NCI-H187 (cell line): ENCODE results near the gene DDX52.

Source experiments
- DNase-seq, 2 experiments: peaks; one replicate each; lab custom pipeline; 2025; lab: John Stamatoyannopoulos, UW

DDX52 gene

DNA sequence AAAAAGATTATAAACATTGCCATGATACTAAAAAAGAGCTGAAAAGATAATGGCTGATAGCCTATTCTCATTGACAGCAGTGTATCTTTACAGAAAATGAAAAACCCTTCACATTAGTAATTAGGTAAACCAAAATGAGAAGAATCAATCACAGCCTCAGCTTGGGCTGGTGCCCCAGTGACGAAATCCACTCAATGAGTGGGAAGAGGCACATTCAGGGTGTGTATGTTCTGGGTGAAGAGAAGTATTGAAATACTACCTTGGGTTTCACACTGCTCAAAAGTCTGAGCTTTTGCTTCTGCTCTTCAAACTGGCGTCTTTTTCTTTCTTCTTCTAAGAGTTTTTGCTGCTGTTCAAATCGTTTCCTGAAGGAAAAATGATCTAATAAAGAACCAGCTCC, 58.2 kb downstream of the DDX52 start:
- DNase-seq = no peak

DNA sequence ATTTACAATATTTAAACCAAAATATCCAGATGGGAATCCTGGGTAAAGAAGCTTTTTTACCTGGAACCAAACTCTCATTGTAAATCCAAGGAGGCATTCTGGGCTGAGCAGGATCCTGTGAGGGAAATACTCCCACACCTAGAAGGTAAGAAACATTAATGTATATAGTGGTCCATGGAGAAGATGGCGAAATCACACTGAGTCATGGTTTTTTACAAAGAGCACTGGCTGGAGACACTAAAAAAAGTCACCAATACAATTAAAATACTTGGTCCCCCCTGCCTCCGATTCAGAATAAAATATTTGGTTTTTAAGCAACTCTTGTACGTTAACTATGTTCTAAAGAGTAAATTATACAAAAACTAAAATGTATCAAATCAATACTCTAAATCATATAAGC, 67.0 kb downstream of the DDX52 start:
- no peak for DNase-seq

DNA sequence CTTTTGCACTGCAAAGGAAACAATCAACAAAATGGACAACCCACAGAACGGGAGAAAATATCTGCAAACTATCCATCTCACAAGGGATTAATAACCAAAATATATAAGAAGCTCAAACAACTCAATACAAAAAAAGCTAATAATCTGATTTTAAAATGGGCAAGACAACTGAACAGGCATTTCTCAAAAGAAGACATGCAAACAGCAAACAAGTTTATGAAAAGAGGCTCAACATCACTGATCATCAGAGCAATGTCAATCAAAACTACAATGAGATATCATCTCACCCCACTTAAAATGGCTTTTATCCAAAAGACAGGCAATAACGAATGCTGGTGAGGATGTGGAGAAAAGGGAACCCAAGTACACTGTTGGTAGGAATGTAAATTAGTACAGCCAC, 68.8 kb downstream of the DDX52 start:
- DNase-seq = no peak

- DNase-seq = no peak
These were observed 71.6 kb downstream of the DDX52 start for GRCh38 chr17:37571674-37572073.

DNA sequence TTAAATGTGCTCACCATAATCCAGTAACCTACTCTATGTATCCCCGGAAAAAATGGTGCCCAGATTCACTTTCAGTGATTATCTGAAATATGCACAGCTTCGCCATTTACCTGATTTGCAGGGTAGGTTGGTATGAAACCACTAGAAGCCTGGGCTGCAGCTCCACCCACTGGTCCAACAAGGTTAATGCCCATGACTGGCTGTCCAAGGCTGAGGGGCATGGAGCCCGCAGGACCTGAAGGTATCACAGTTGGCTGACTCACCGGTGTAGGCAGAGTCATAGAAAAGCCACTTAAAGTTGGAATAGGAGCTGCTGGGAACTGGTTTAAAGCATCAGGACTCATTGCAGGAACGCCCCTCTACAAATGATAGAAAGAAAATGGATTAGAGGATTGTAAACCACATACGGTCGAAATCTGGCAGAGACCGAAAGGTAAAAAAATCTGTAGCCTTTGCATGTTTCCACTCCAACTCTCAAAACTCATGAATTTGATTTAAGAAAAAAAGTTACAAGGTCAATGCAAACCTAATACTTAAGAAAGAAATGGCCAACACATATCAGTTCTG, 72.6 kb downstream of the DDX52 start:
- no peak for DNase-seq

DNA sequence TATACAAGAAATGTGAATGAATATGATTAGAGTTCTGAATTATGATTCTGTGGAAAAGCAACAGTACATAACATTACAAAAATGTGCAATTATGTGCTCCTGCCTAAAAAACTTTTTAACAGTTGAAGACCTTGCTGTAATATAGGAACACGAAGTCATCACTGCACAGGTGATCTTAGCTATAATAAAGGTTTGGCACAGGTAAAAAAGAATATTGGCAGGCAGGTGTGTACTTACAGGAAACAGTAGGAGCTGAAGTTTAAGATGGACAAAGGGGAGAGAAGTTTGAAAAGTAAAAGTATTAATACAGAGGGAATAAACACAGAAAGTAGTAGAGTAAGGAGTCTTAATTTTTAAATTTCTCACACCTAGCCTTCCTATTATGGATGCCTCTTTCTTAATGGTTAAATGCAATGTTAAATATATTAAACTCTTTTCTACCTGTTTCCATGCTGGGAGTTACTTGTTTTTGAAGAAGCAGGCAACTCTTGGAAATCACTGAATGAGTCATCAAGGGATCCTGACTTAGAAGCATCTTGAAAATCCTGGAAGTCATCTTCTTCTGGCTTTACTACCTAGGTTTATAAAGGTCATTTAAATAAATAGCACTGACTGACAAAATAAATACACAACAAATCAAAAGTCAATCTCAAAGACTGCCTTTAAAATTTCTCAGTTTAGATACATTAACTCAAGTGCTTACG, 74.7 kb downstream of the DDX52 start:
- DNase-seq = no peak

GRCh38 chr17:37567538-37567937, 75.7 kb downstream of the DDX52 start:
- DNase-seq = no peak

DNA sequence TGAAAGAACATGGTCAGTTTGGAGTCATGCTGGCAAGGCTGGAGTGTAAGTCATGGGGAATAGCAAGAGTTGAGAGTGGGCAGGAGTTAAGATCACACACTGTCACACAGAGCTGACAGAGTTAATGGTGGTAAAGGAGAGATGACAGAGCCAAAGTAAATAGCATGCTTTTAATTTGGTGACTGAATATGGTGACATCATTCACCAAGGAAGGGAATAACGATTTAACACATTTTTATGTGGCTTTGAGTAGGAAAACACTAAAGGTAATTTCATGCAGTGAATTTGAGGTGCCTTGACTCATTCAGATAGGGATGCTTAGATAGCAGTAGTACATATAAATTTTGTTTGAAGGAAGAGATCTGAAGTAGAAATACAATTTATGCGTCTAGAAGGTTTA, 76.1 kb downstream of the DDX52 start:
- DNase-seq = no peak

GRCh38 chr17:37564252-37564651, 79.0 kb downstream of the DDX52 start:
- no peak for DNase-seq

GRCh38 chr17:37562016-37562745, 81.1 kb downstream of the DDX52 start:
- no peak for DNase-seq
